K562 (cell line): Measurements from ENCODE around the gene ARHGEF25. TPM values are rescaled to one million over a fixed set of nuclear protein-coding genes. Genes with fewer than 3 reads are reported as not detected.

Experiments
- C11orf30 ChIP-seq: fragments of 450-650 bp; IDR thresholded peaks from 2 replicates; pipeline ENCODE4 v1.6.1; 2016; ENCODE audit warnings: low read depth, mild to moderate bottlenecking
- CXXC5 ChIP-seq: fragments of 250-450 bp; sonication (Bioruptor Pico); IDR thresholded peaks from 2 replicates; pipeline ENCODE4 v1.8.0; 2022; ENCODE audit warnings: inconsistent platforms, mild to moderate bottlenecking, moderate library complexity
- FOS ChIP-seq: IDR thresholded peaks from 3 replicates; pipeline ENCODE4 v1.6.1; 2011; ENCODE audit not compliant: insufficient read length; ENCODE audit errors: extremely low read depth
- MCM3 ChIP-seq: fragments of 450-650 bp; IDR thresholded peaks from 2 replicates; pipeline ENCODE4 v1.6.1; 2016
- MNT ChIP-seq, 2 experiments: fragments of 450-650 bp; conservative IDR thresholded peaks; 2 replicates each; pipeline ENCODE4 v1.6.1; 2017; ENCODE audit warnings: mild to moderate bottlenecking in 2 of 2, moderate library complexity in 2 of 2
- RAD51 ChIP-seq: fragments of 450-650 bp; IDR thresholded peaks from 2 replicates; pipeline ENCODE4 v1.7.1; 2016; ENCODE audit warnings: low read depth, mild to moderate bottlenecking, borderline replicate concordance
- RBM22 ChIP-seq: fragments of 200-400 bp; formaldehyde crosslinking; IDR thresholded peaks from 2 replicates; pipeline ENCODE4 v1.6.1; 2018; ENCODE audit warnings: low read length, low read depth; ENCODE audit not compliant: poor library complexity, severe bottlenecking
- ZBTB40 ChIP-seq, 2 experiments: fragments of 450-650 bp in 1 of 2; sonication (generic) in 1 of 2; formaldehyde crosslinking in 1 of 2; IDR thresholded peaks; 2 replicates each; pipeline versions ENCODE4 v1.7.1 to v1.9.0; 2016 to 2022; ENCODE audit warnings: inconsistent platforms in 1 of 2, mild to moderate bottlenecking in 1 of 2, missing genetic modification reagents in 1 of 2
- ZNF174 ChIP-seq: fragments of 250-450 bp; sonication (Bioruptor Pico); IDR thresholded peaks from 2 replicates; pipeline ENCODE4 v1.4.0; 2020; ENCODE audit warnings: mild to moderate bottlenecking
- ZNF592 ChIP-seq: fragments of 450-650 bp; IDR thresholded peaks from 2 replicates; pipeline ENCODE4 v1.6.1; 2017; ENCODE audit warnings: antibody characterized with exemption, mild to moderate bottlenecking
- polyA plus RNA-seq, 8 experiments: library from polyadenylated mRNA; depleted of rRNA in 4 of 8; stranded (reverse) in 5 of 8; unstranded in 3 of 8; fragments of >200 nt; fragmentation: Nextera tagmentation in 2 of 8; fragmentation: Illumina TruSeq in 1 of 8; extraction: Ambion mirVana in 2 of 8; extraction: Trizol in 1 of 8; gene quantifications; 2 replicates each; pipeline versions ENCODE4 v1.2.1 to v1.2.3, GENCODE V29; 2011 to 2014; ENCODE audit warnings: inconsistent platforms in 1 of 8, missing spikeins in 1 of 8
- total RNA-seq, 7 experiments: library from RNA; depleted of rRNA in 6 of 7; stranded (reverse); fragments of >200 nt in 6 of 7; fragmentation: Illumina TruSeq in 2 of 7; extraction: Trizol in 2 of 7; gene quantifications; 2 replicates each; pipeline versions ENCODE4 v1.2.1 to v1.2.3, GENCODE V29; 2011 to 2021; ENCODE audit warnings: low replicate concordance in 1 of 7

ARHGEF25 gene
- total and polyA plus RNA-seq, 9 of the 15 experiments (the other 6 are each of a cell fraction or from before 2014, with no cell fraction given), result 0.13 to 17.3 (median 11.6) TPM

- TF ChIP-seq ZBTB40 (IDR thresholded peaks at IDR 0.05) (no peak), ZBTB40 (CRISPR knock-in tag; IDR thresholded peaks at IDR 0.05) (no peak), ZNF592 (no peak), RAD51 (peak; percentile 81), CXXC5 (peak; percentile 86), RBM22 (no peak), MCM3 (no peak), FOS (peak; percentile 62), MNT (conservative IDR thresholded peaks at IDR 0.05) (0 out of 4 replicates have a peak, but pooled peaks of 1 of the 2 experiments have one; percentile 30), C11orf30 (peak; percentile 64; the same call in 1 of the 2 replicates), ZNF174 (CRISPR knock-in tag) (no peak)
Observed at GRCh38 chr12:57614178-57614947, 3.1 kb downstream of the ARHGEF25 start (continued).
